HG02973 (cell line): ENCODE results near the gene TM4SF1.

ENCODE experiments used
- ATAC-seq: cut with Tn5 transposase; IDR thresholded peaks from one replicate; pipeline ENCODE4 v1.9.1; 2021; ENCODE audit warnings: moderate library complexity; ENCODE audit not compliant: unreplicated experiment

TM4SF1 gene

GRCh38 chr3:149375501-149376196 is 1.8 kb downstream of the TM4SF1 start:
- ATAC-seq = no peak

- no peak for ATAC-seq
Measured at GRCh38 chr3:149374793-149375500, 2.5 kb downstream of the TM4SF1 start.

- ATAC-seq = no peak
Measured at GRCh38 chr3:149374391-149374790, 3.1 kb downstream of the TM4SF1 start.

GRCh38 chr3:149373235-149374125 is 4.0 kb downstream of the TM4SF1 start:
- no peak for ATAC-seq

GRCh38 chr3:149371723-149372114 is 5.7 kb downstream of the TM4SF1 start:
- no peak for ATAC-seq

GRCh38 chr3:149371001-149371722 is 6.3 kb downstream of the TM4SF1 start:
- ATAC-seq = no peak

GRCh38 chr3:149369991-149370866 is 7.2 kb downstream of the TM4SF1 start:
- no peak for ATAC-seq

- no peak for ATAC-seq
Measured at GRCh38 chr3:149368674-149369497, 8.6 kb downstream of the TM4SF1 start.

GRCh38 chr3:149368201-149368673 is 9.2 kb downstream of the TM4SF1 start:
- ATAC-seq = no peak

GRCh38 chr3:149366941-149367840 is 10.3 kb downstream of the TM4SF1 start:
- no peak for ATAC-seq

- ATAC-seq = no peak
Measured at GRCh38 chr3:149366031-149366430, 11.4 kb downstream of the TM4SF1 start.

GRCh38 chr3:149364624-149365023 is 12.8 kb downstream of the TM4SF1 start:
- no peak for ATAC-seq

GRCh38 chr3:149363053-149363452 is 14.4 kb downstream of the TM4SF1 start:
- ATAC-seq = no peak

GRCh38 chr3:149362366-149362765 is 15.1 kb downstream of the TM4SF1 start:
- ATAC-seq = no peak

- ATAC-seq = no peak
Measured at GRCh38 chr3:149356630-149357029, 20.8 kb downstream of the TM4SF1 start.

GRCh38 chr3:149356044-149356592 is 21.3 kb downstream of the TM4SF1 start:
- no peak for ATAC-seq

- ATAC-seq = no peak
Measured at GRCh38 chr3:149353581-149354184, 23.8 kb downstream of the TM4SF1 start.
